ENCODE measurements around the gene CHST11. TPM values are rescaled to one million over a fixed set of nuclear protein-coding genes. Genes with fewer than 3 reads are reported as not detected.

CHST11 gene
- total RNA-seq, 2 experiments from 2014 or later = 53.4 to 53.6 TPM

DNA sequence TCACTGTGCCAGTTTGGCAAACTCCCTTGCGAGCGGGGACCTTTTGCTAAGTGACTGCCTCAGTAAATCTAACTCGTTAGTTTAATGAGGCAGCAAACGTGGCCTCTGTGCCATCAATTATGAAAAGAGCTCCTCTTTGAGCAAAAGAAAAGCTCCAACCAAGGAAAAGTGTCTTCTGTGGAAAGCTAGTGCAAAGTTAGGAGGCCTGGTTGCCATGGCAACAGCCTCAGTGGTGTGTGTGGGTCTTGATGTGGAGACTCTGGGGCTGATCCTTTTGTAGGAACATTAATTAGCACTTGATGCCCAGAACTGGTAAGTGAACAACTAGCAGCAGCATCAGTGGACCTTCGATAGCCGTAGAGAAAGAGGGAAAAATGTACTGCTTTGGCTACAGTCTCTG is 145.7 kb downstream of the CHST11 start:
- no peaks in the 10 kb centered on the region for H3K27me3 ChIP-seq (ENCODE audit: control insufficient read depth in 1 of 2, insufficient read depth in 2 of 2, low read length in 2 of 2)
- Mint-ChIP-seq H3K4me1 (ENCODE audit: low read depth) (peaks cover 48% of the 10 kb centered on the region), H3K27me3 (no peaks in the 10 kb centered on the region), H3K27ac (peak overlapping the region; percentile 81), H3K4me3 (no peak overlapping the region), H3K36me3 (ENCODE audit: low read depth) (peaks cover 25% of the 10 kb centered on the region), H3K9me3 (no peaks in the 10 kb centered on the region)
- DNase-seq (no peak), ATAC-seq (ENCODE audit: poor library complexity) (no peak)
- intact Hi-C loops (cut with DNase I, micrococcal nuclease) = loop anchor here in 1 of 2 experiments (2.0 kb wide), 1 partner anchor 38 kb away; no protein-coding TSS in a partner anchor
- ChIA-PET CTCF (no interaction called here), POLR2A (no interaction called here)
- no peak overlapping the region for H3K27ac ChIP-seq (ENCODE audit: low read depth in 1 of 2, low read length in 2 of 2)
- no peak overlapping the region for H3K4me3 ChIP-seq (ENCODE audit: low read length)
- H3K36me3 ChIP-seq (ENCODE audit: insufficient read depth, low read length) = peaks cover 8% of the 10 kb centered on the region
- TF ChIP-seq, protein P1, sequence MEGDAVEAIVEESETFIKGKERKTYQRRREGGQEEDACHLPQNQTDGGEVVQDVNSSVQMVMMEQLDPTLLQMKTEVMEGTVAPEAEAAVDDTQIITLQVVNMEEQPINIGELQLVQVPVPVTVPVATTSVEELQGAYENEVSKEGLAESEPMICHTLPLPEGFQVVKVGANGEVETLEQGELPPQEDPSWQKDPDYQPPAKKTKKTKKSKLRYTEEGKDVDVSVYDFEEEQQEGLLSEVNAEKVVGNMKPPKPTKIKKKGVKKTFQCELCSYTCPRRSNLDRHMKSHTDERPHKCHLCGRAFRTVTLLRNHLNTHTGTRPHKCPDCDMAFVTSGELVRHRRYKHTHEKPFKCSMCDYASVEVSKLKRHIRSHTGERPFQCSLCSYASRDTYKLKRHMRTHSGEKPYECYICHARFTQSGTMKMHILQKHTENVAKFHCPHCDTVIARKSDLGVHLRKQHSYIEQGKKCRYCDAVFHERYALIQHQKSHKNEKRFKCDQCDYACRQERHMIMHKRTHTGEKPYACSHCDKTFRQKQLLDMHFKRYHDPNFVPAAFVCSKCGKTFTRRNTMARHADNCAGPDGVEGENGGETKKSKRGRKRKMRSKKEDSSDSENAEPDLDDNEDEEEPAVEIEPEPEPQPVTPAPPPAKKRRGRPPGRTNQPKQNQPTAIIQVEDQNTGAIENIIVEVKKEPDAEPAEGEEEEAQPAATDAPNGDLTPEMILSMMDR (IDR thresholded peaks at IDR 0.05) = no peak
- no peaks in the 10 kb centered on the region for H3K9me3 ChIP-seq (ENCODE audit: control insufficient read depth in 1 of 2, insufficient read depth in 1 of 2, low read length in 2 of 2)
- peaks cover 34% of the 10 kb centered on the region for H3K4me1 ChIP-seq (ENCODE audit: insufficient read depth, low read length)

DNA sequence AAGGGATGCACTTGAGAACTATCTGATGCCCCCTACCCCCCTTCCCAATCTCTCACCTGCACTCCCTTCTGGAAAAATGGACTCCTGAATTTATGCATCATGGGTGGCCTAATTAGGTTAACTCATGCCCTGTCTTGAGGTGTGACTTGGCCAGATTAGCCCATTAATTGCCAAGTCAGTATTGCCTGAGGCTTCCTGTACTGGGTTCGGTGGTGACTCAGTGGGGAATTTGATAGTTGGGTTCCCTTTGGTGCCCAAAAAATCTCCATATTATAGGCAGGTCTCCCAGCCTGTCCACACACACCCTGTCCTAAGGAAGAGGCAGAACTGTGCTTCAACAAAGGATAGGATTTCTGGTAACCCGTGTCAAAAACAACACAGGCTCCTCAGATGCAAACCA is 146.1 kb downstream of the CHST11 start:
- peaks cover 44% of the 10 kb centered on the region for H3K4me1 Mint-ChIP-seq (ENCODE audit: low read depth)
- no peak overlapping the region for H3K4me3 Mint-ChIP-seq
- peaks cover 25% of the 10 kb centered on the region for H3K36me3 Mint-ChIP-seq (ENCODE audit: low read depth)
- no peaks in the 10 kb centered on the region for H3K9me3 ChIP-seq (ENCODE audit: control insufficient read depth in 1 of 2, insufficient read depth in 1 of 2, low read length in 2 of 2)
- ChIA-PET CTCF (no interaction called here), POLR2A (interaction anchor here (1.6 kb wide), 1 partner anchor 144 kb away, joined by 6 read pairs; no protein-coding TSS in a partner anchor)
- TF ChIP-seq, protein P1 (IDR thresholded peaks at IDR 0.05) = no peak
- DNase-seq = peak in 2 of 14 experiments; percentile 23 to 43
- ATAC-seq (ENCODE audit: poor library complexity) = no peak
- peaks cover 34% of the 10 kb centered on the region for H3K4me1 ChIP-seq (ENCODE audit: insufficient read depth, low read length)
- H3K36me3 ChIP-seq (ENCODE audit: insufficient read depth, low read length) = peaks cover 8% of the 10 kb centered on the region
- peak overlapping the region; percentile 81 for H3K27ac Mint-ChIP-seq
- H3K27me3 ChIP-seq (ENCODE audit: control insufficient read depth in 1 of 2, insufficient read depth in 2 of 2, low read length in 2 of 2) = no peaks in the 10 kb centered on the region
- H3K4me3 ChIP-seq (ENCODE audit: low read length) = no peak overlapping the region
- no peaks in the 10 kb centered on the region for H3K27me3 Mint-ChIP-seq
- H3K27ac ChIP-seq (ENCODE audit: low read depth in 1 of 2, low read length in 2 of 2) = no peak overlapping the region
- no peaks in the 10 kb centered on the region for H3K9me3 Mint-ChIP-seq
- intact Hi-C loops (cut with DNase I, micrococcal nuclease) = loop anchor here in 1 of 2 experiments (2.0 kb wide), 1 partner anchor 38 kb away; no protein-coding TSS in a partner anchor

DNA sequence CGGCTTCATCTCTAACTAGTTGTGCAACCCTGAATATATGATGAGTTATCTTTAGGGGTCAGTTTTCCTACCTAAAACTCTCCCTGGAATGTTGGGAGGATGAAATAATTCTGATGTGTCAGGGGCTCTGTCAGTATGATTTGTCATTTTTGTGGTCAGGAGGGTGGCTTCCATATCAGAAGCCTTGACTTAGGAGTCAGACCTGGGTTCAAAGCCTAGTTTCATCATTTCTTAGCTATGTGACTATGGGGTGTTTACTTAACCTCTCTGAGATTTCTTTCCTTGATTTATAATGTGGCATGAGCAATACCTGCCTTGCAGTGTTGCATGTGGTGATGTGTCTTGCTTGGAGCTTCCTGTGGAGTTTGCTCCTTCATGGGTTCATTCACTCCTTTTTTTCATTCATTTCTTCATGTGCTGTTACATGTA is 146.8 kb downstream of the CHST11 start:
- Mint-ChIP-seq H3K4me3 (no peak overlapping the region), H3K27me3 (no peaks in the 10 kb centered on the region), H3K4me1 (ENCODE audit: low read depth) (peaks cover 51% of the 10 kb centered on the region), H3K27ac (peak overlapping the region; percentile 81), H3K9me3 (no peaks in the 10 kb centered on the region), H3K36me3 (ENCODE audit: low read depth) (peaks cover 25% of the 10 kb centered on the region)
- Histone ChIP-seq H3K4me3 (ENCODE audit: low read length) (no peak overlapping the region), H3K27me3 (ENCODE audit: control insufficient read depth in 1 of 2, insufficient read depth in 2 of 2, low read length in 2 of 2) (no peaks in the 10 kb centered on the region), H3K27ac (ENCODE audit: low read depth in 1 of 2, low read length in 2 of 2) (peak overlapping the region in 1 of 2 donors; percentile 48), H3K36me3 (ENCODE audit: insufficient read depth, low read length) (peaks cover 8% of the 10 kb centered on the region), H3K4me1 (ENCODE audit: insufficient read depth, low read length) (peaks cover 34% of the 10 kb centered on the region), H3K9me3 (ENCODE audit: control insufficient read depth in 1 of 2, insufficient read depth in 1 of 2, low read length in 2 of 2) (no peaks in the 10 kb centered on the region)
- DNase-seq (peak in 1 of 14 experiments; percentile 20), ATAC-seq (ENCODE audit: poor library complexity) (no peak)
- CTCF ChIA-PET = interaction anchor here (1.1 kb wide), 1 partner anchor 147 kb away, joined by 3 read pairs; the partner anchor contains the start of gene CHST11
- intact Hi-C loops (cut with DNase I, micrococcal nuclease) = loop anchor here in 1 of 2 experiments (2.0 kb wide), 1 partner anchor 39 kb away; no protein-coding TSS in a partner anchor
- TF ChIP-seq, protein P1 (IDR thresholded peaks at IDR 0.05) = no peak
- POLR2A ChIA-PET = interaction anchor here (1.2 to 1.6 kb wide), 3 partner anchors 143 to 146 kb away, joined by 3 to 10 read pairs (median 6); partner anchors contain the start of gene CHST11

All from CD4-positive, alpha-beta T cell (primary cell).